Retinal pigment epithelial cell (primary cell): ENCODE measurements around the gene TANC2.
A peak's percentile ranks its signal among the peaks of the same experiment; 100 is the strongest.
"Not testable (repeated sequence)": the region's sequence is repeated elsewhere in the genome, so short reads cannot be mapped to it uniquely, and the experiment has no call there.

ENCODE experiments used
- DNase-seq: peaks from one replicate; pipeline ENCODE4 v3.0.0-alpha.2; 2010; ENCODE audit warnings: low read depth
- H3K4me3 ChIP-seq: 2 replicates; pipeline ENCODE4 v1.5.1; 2011; ENCODE audit warnings: mild to moderate bottlenecking, low read length, control low read depth, moderate library complexity
- CTCF ChIP-seq: conservative IDR thresholded peaks from 2 replicates; pipeline ENCODE4 v1.5.1; 2011; ENCODE audit warnings: low read depth, low read length, control low read depth, inconsistent platforms

Gene TANC2

GRCh38 chr17:62974788-62975187 lies 8.8 kb downstream of the TANC2 start:
- TF ChIP-seq CTCF = no peak
- H3K4me3 ChIP-seq = no peak overlapping the region
- no peak for DNase-seq

- TF ChIP-seq CTCF = no peak
- H3K4me3 ChIP-seq = no peak overlapping the region
- DNase-seq = no peak
Observed at GRCh38 chr17:62975206-62975605, 9.2 kb downstream of the TANC2 start.

GRCh38 chr17:62976643-62977231 lies 10.7 kb downstream of the TANC2 start:
- DNase-seq, H3K4me3 ChIP-seq: not testable (repeated sequence)

GRCh38 chr17:62980842-62981241 lies 14.8 kb downstream of the TANC2 start:
- H3K4me3 ChIP-seq = no peak overlapping the region
- DNase-seq = no peak
- no peak for TF ChIP-seq CTCF

- no peak for DNase-seq
- TF ChIP-seq CTCF = no peak
- H3K4me3 ChIP-seq = no peak overlapping the region
Observed at GRCh38 chr17:62981933-62982332, 15.9 kb downstream of the TANC2 start.

- no peak overlapping the region for H3K4me3 ChIP-seq
- no peak for DNase-seq
- TF ChIP-seq CTCF = no peak
Observed at GRCh38 chr17:62984801-62985200, 18.8 kb downstream of the TANC2 start.

GRCh38 chr17:62986549-62986948 lies 20.5 kb downstream of the TANC2 start:
- TF ChIP-seq CTCF = no peak
- no peak for DNase-seq
- no peak overlapping the region for H3K4me3 ChIP-seq

- TF ChIP-seq CTCF = peak; percentile 45
- DNase-seq = no peak
- no peak overlapping the region for H3K4me3 ChIP-seq
Observed at GRCh38 chr17:62987136-62987535, 21.1 kb downstream of the TANC2 start.
